B cell (primary cell): ENCODE data around the gene ERCC3. TPM values are rescaled to one million over a fixed set of nuclear protein-coding genes. Genes with fewer than 3 reads are reported as not detected.

ENCODE experiments used
- ATAC-seq: fragments of 200-7000 bp; cut with Tn5 transposase; one replicate; pipeline ENCODE4 v1.10.0; 2021; ENCODE audit warnings: low read depth, mild to moderate bottlenecking, moderate number of reproducible peaks, moderate library complexity
- CTCF ChIA-PET: fragments of 350-600 bp; sonication (Branson Sonifier 250); formaldehyde crosslinking; loops from one replicate; lab custom pipeline; 2021; ENCODE audit warnings: antibody characterized with exemption, inconsistent platforms; lab: Charles Lee
- POLR2A ChIA-PET: fragments of 350-600 bp; sonication (Branson Sonifier 250); formaldehyde crosslinking; loops from one replicate; lab custom pipeline; 2021; ENCODE audit warnings: antibody characterized with exemption; lab: Charles Lee
- DNase-seq: peaks from one replicate; pipeline ENCODE4 v3.0.0; 2013
- H2AFZ ChIP-seq: 2 replicates; pipeline ENCODE4 v1.6.1; 2012; ENCODE audit warnings: mild to moderate bottlenecking, low read depth, low read length; ENCODE audit not compliant: insufficient read depth, poor library complexity, severe bottlenecking
- H3K27ac ChIP-seq, 2 donors: 1 replicate in 1 of 2; 2 replicates in 1 of 2; pipeline ENCODE4 v1.5.1; 2012 to 2013; ENCODE audit warnings: low read length in 2 of 2, mild to moderate bottlenecking in 2 of 2, moderate library complexity in 1 of 2
- H3K27me3 ChIP-seq, 4 experiments: fragments of 200-600 bp in 1 of 4; sonication (generic) in 1 of 4; replicated peaks in 1 of 4; 1 replicate in 2 of 4; 2 replicates in 2 of 4; pipeline versions ENCODE4 v1.6.1 to v1.7.0; 2013 to 2016; ENCODE audit warnings: low read length in 3 of 4, mild to moderate bottlenecking in 2 of 4, mixed read lengths in 1 of 4, moderate library complexity in 1 of 4; ENCODE audit not compliant: insufficient read depth in 4 of 4, control insufficient read depth in 3 of 4; ENCODE audit errors: control extremely low read depth in 1 of 4
- H3K36me3 ChIP-seq, 2 experiments: replicated peaks in 1 of 2; 1 replicate in 1 of 2; 2 replicates in 1 of 2; pipeline versions ENCODE4 v1.6.1 to v1.7.1; 2013; ENCODE audit warnings: low read length in 1 of 2; ENCODE audit not compliant: insufficient read depth in 2 of 2, control insufficient read depth in 1 of 2; ENCODE audit errors: control extremely low read depth in 1 of 2, extremely low read depth in 1 of 2
- H3K4me1 ChIP-seq, 2 donors: fragments of 200-600 bp in 1 of 2; sonication (generic) in 1 of 2; 1 replicate in 1 of 2; 2 replicates in 1 of 2; pipeline versions ENCODE4 v1.5.1 to v1.6.1; 2013 to 2017; ENCODE audit warnings: low read length in 2 of 2; ENCODE audit not compliant: control insufficient read depth in 2 of 2, insufficient read depth in 2 of 2
- H3K4me2 ChIP-seq: replicated peaks from 2 replicates; pipeline ENCODE3; 2012; ENCODE audit warnings: mild to moderate bottlenecking, low read depth, low read length; ENCODE audit not compliant: poor library complexity, severe bottlenecking
- H3K4me3 ChIP-seq, 5 experiments: fragments of 200-600 bp in 1 of 5; sonication (generic) in 1 of 5; 1 replicate in 3 of 5; 2 replicates in 2 of 5; pipeline versions ENCODE4 v1.5.1 to v1.7.0; 2011 to 2016; ENCODE audit warnings: low read length in 4 of 5, mild to moderate bottlenecking in 4 of 5, low read depth in 2 of 5, control low read depth in 1 of 5, moderate library complexity in 1 of 5; ENCODE audit not compliant: insufficient read depth in 1 of 5; ENCODE audit errors: control extremely low read depth in 1 of 5, extremely low read depth in 1 of 5
- H3K79me2 ChIP-seq: fragments of 200-600 bp; sonication (generic); one replicate; pipeline ENCODE4 v1.6.0; 2016; ENCODE audit warnings: low read length; ENCODE audit not compliant: control insufficient read depth, insufficient read depth
- H3K9ac ChIP-seq: fragments of 200-600 bp; sonication (generic); 2 replicates; pipeline ENCODE4 v1.6.1; 2017; ENCODE audit warnings: mild to moderate bottlenecking, low read length, moderate library complexity
- H3K9me3 ChIP-seq, 3 donors: one replicate each; pipeline versions ENCODE4 v1.6.1 to v1.7.1; 2013; ENCODE audit warnings: low read length in 2 of 3; ENCODE audit not compliant: control insufficient read depth in 2 of 3, insufficient read depth in 1 of 3; ENCODE audit errors: control extremely low read depth in 1 of 3
- H4K20me1 ChIP-seq: 2 replicates; pipeline ENCODE4 v1.6.0; 2012; ENCODE audit warnings: mild to moderate bottlenecking, low read length; ENCODE audit not compliant: insufficient read depth, control insufficient read depth, poor library complexity, severe bottlenecking
- H3K27ac Mint-ChIP-seq: one replicate; pipeline ENCODE4 v1.8.0; 2021; ENCODE audit warnings: mixed read lengths
- H3K27me3 Mint-ChIP-seq: one replicate; pipeline ENCODE4 v1.8.0; 2021; ENCODE audit warnings: mixed read lengths
- H3K4me1 Mint-ChIP-seq: one replicate; pipeline ENCODE4 v1.8.0; 2021; ENCODE audit warnings: mixed read lengths
- H3K4me3 Mint-ChIP-seq: one replicate; pipeline ENCODE4 v1.8.0; 2021; ENCODE audit warnings: mixed read lengths
- H3K9me3 Mint-ChIP-seq: one replicate; pipeline ENCODE4 v1.8.0; 2022; ENCODE audit warnings: mixed read lengths; ENCODE audit not compliant: insufficient read depth
- CTCF ChIP-seq: fragments of 200-600 bp; IDR thresholded peaks from one replicate; pipeline ENCODE4 v1.8.0; 2022; ENCODE audit warnings: antibody characterized with exemption, mild to moderate bottlenecking
- EZH2 ChIP-seq: IDR thresholded peaks from 2 replicates; pipeline ENCODE4 v1.6.1; 2012; ENCODE audit warnings: borderline replicate concordance, low read depth, mild to moderate bottlenecking, moderate library complexity, low read length; ENCODE audit not compliant: insufficient read depth, poor library complexity, severe bottlenecking
- WGBS: methylation state at CpG from one replicate; pipeline ENCODE4 v1.1.5; 2013; ENCODE audit warnings: missing lambda C conversion rate; ENCODE audit not compliant: insufficient coverage; 5-methylcytosine and 5-hydroxymethylcytosine counted together
- intact Hi-C: fragments of 100-400 bp; cut with micrococcal nuclease; formaldehyde crosslinking; loops from one replicate; pipeline ENCODE4 v1.10.0; 2022
- polyA plus RNA-seq: library from polyadenylated mRNA; depleted of rRNA; stranded (reverse); fragments of >200 nt; gene quantifications from 2 replicates; pipeline ENCODE4 v1.2.3, GENCODE V29; 2012
- total RNA-seq, 2 donors: library from RNA; stranded (reverse); fragments of 120-200 nt in 1 of 2; gene quantifications; 1 replicate in 1 of 2; 2 replicates in 1 of 2; pipeline versions ENCODE4 v1.2.3 to v1.2.4, GENCODE V29; 2013 to 2022

Gene ERCC3
- total and polyA plus RNA-seq, 2 donors (not counting 1 experiment from before 2014, with no cell fraction given): 74.4 to 79.3 TPM

GRCh38 chr2:127220102-127220767 is 73.7 kb downstream of the ERCC3 start, which contains the start of gene CYP27C1:
TSS of gene CYP27C1 (minus strand) at chr2:127220299. CDS start at chr2:127220270, 29 bp downstream.
- ATAC-seq (no peak), DNase-seq (peak; percentile 25)
- Histone ChIP-seq H3K4me1 (peaks cover 24 to 27% of the 10 kb centered on the region in 2 donors), H3K36me3 (no peaks in the 10 kb centered on the region), H3K4me3 (peak within 1 kb of the TSS in 4 of 5 experiments; percentile 11 to 52 (median 30)), H3K9ac (peak within 1 kb of the TSS; percentile 43), H3K27ac (no peak within 1 kb of the TSS), H3K27me3 (peaks cover 0 to 48% (median 30%) of the 10 kb centered on the region in 4 experiments), H3K4me2 (peak within 1 kb of the TSS; percentile 86), H4K20me1 (no peaks in the 10 kb centered on the region), H3K79me2 (no peaks in the 10 kb centered on the region), H2AFZ (peak within 1 kb of the TSS; percentile 49), H3K9me3 (peaks cover 0 to 23% (median 3%) of the 10 kb centered on the region in 3 donors)
- peaks cover 2% of the 10 kb centered on the region for H3K9me3 Mint-ChIP-seq
- H3K4me1 Mint-ChIP-seq: peaks cover 17% of the 10 kb centered on the region
- peak within 1 kb of the TSS; percentile 26 for H3K27ac Mint-ChIP-seq
- ChIA-PET POLR2A (no interaction called here), CTCF (no interaction called here)
- TF ChIP-seq EZH2: peak; percentile 35
- TF ChIP-seq CTCF: no peak
- intact Hi-C loops: no loop called here
- H3K27me3 Mint-ChIP-seq: peaks cover 59% of the 10 kb centered on the region
- WGBS: under 1% methylated on average over 32 of the region's 43 CpGs
- peak within 1 kb of the TSS; percentile 87 for H3K4me3 Mint-ChIP-seq
